CD4-positive, CD25-positive, alpha-beta regulatory T cell (primary cell): ENCODE data around the gene APOA1. TPM values are rescaled to one million over a fixed set of nuclear protein-coding genes. Genes with fewer than 3 reads are reported as not detected.

Source experiments
- ATAC-seq, 2 donors: fragments of 150-1000 bp; cut with Tn5 transposase; one replicate each; pipeline ENCODE4 v1.10.0; 2021; ENCODE audit warnings: low read depth in 2 of 2, moderate number of reproducible peaks in 2 of 2, moderate library complexity in 1 of 2
- DNase-seq, 3 donors: peaks; one replicate each; pipeline versions ENCODE4 v3.0.0 to v3.0.0-alpha.2; 2012 to 2022; ENCODE audit warnings: mixed read lengths in 1 of 3
- H3K27ac ChIP-seq: one replicate; pipeline ENCODE4 v1.7.0; 2013; ENCODE audit warnings: mild to moderate bottlenecking, low read length; ENCODE audit not compliant: insufficient read depth, poor library complexity, severe bottlenecking
- H3K27me3 ChIP-seq: one replicate; pipeline ENCODE4 v1.7.0; 2013; ENCODE audit warnings: low read length; ENCODE audit not compliant: control insufficient read depth, insufficient read depth
- H3K36me3 ChIP-seq: one replicate; pipeline ENCODE4 v1.7.0; 2013; ENCODE audit warnings: mild to moderate bottlenecking, low read length, moderate library complexity; ENCODE audit not compliant: control insufficient read depth, insufficient read depth
- H3K4me1 ChIP-seq: 2 replicates; pipeline ENCODE4 v1.7.0; 2013; ENCODE audit warnings: mild to moderate bottlenecking, low read length; ENCODE audit not compliant: insufficient read depth, control insufficient read depth, poor library complexity, severe bottlenecking
- H3K4me3 ChIP-seq: one replicate; pipeline ENCODE4 v1.7.0; 2013; ENCODE audit warnings: low read depth, mild to moderate bottlenecking, low read length, moderate library complexity
- H3K9me3 ChIP-seq, 2 experiments: 1 replicate in 1 of 2; 2 replicates in 1 of 2; pipeline ENCODE4 v1.7.0; 2013; ENCODE audit warnings: low read length in 2 of 2, mild to moderate bottlenecking in 1 of 2, moderate library complexity in 1 of 2; ENCODE audit not compliant: control insufficient read depth in 2 of 2
- H3K27ac Mint-ChIP-seq, 3 donors: one replicate each; pipeline ENCODE4 v1.8.0; 2020 to 2022; ENCODE audit warnings: mild to moderate bottlenecking in 3 of 3, mixed read lengths in 3 of 3, moderate library complexity in 2 of 3
- H3K27me3 Mint-ChIP-seq: one replicate; pipeline ENCODE4 v1.8.0; 2022; ENCODE audit warnings: mild to moderate bottlenecking, mixed read lengths
- H3K36me3 Mint-ChIP-seq: one replicate; pipeline ENCODE4 v1.8.0; 2020; ENCODE audit warnings: mixed read lengths
- H3K4me1 Mint-ChIP-seq, 4 donors: one replicate each; pipeline ENCODE4 v1.8.0; 2020 to 2022; ENCODE audit warnings: mixed read lengths in 4 of 4, mild to moderate bottlenecking in 1 of 4
- H3K4me3 Mint-ChIP-seq, 4 donors: one replicate each; pipeline ENCODE4 v1.8.0; 2020 to 2022; ENCODE audit warnings: mild to moderate bottlenecking in 4 of 4, mixed read lengths in 4 of 4, moderate library complexity in 3 of 4
- H3K9me3 Mint-ChIP-seq, 7 donors: one replicate each; pipeline ENCODE4 v1.8.0; 2020 to 2022; ENCODE audit warnings: mixed read lengths in 7 of 7, mild to moderate bottlenecking in 3 of 7, moderate library complexity in 2 of 7
- polyA plus RNA-seq, 4 donors: library from polyadenylated mRNA; unstranded; fragments of 300-500 nt; fragmentation: Illumina TruSeq; gene quantifications; one replicate each; pipeline ENCODE4 v1.2.3, GENCODE V29; 2021
- total RNA-seq: library from RNA; stranded (reverse); gene quantifications from one replicate; pipeline ENCODE4 v1.2.3, GENCODE V29; 2022

APOA1 gene
- total and polyA plus RNA-seq, 5 donors from 2014 or later: 0.34 TPM; not detected in 4

- Mint-ChIP-seq H3K9me3 (no peaks in the 10 kb centered on the region), H3K36me3 (peaks cover 21% of the 10 kb centered on the region), H3K4me1 (peaks cover 19 to 60% (median 35%) of the 10 kb centered on the region in 4 donors), H3K4me3 (peak overlapping the region; percentile 94 to 99 (median 97)), H3K27me3 (peaks cover 12% of the 10 kb centered on the region), H3K27ac (peak overlapping the region; percentile 94 to 100 (median 97))
- Histone ChIP-seq H3K27ac (peak overlapping the region; percentile 77), H3K4me1 (peaks cover 27% of the 10 kb centered on the region), H3K9me3 (no peaks in the 10 kb centered on the region), H3K36me3 (peaks cover 30% of the 10 kb centered on the region), H3K27me3 (no peaks in the 10 kb centered on the region), H3K4me3 (peak overlapping the region; percentile 84)
- ATAC-seq (no peak), DNase-seq (no peak)
Observed at GRCh38 chr11:116788534-116788933, 48.9 kb downstream of the APOA1 start.

DNA sequence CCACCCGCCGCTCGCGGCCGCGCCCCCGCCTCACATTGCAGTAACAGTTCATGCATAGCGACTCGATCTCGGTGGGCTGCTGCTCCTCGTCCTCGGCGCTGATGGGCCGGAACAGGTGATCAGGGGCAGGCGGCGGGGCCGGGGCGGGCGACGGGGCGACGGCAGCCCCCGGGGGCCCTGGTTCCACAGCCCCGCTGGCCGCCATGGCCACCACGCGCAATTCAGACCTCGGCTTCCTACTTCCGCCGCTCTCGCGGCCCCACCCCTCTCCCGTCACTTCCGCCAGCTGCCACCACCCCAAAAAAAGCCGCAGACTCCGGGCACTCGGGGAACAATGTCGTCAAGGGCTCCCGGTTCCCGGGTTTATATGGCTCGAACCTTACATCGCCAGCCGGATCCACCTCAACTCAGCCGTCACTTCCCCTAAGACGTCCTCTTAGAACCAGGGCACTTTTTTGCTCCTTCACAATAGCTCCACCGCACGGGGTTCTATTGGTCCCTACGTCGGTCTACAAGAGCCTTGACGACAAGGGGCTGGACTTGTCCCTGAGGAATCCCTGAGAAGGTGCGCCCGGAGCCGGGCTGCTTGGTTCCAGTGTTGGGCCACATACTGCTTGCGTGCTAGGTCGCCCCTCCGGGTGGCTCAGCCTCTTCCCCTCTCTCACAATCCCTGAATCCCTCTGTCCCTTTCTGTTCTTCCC is 49.5 kb downstream of the APOA1 start, which contains the start of gene ZPR1:
Gene ZPR1 (minus strand): TSS at position 238 of the 701 bp plus-strand sequence. CDS start 33 bp downstream, at position 205.
- ATAC-seq (peak; percentile 88 to 92), DNase-seq (peak; percentile 87 to 89 (median 88))
- Histone ChIP-seq H3K36me3 (peaks cover 36% of the 10 kb centered on the region), H3K9me3 (no peaks in the 10 kb centered on the region), H3K4me3 (peak within 1 kb of the TSS; percentile 93), H3K27ac (peak within 1 kb of the TSS; percentile 77), H3K4me1 (peaks cover 27% of the 10 kb centered on the region), H3K27me3 (no peaks in the 10 kb centered on the region)
- H3K27ac Mint-ChIP-seq: peak within 1 kb of the TSS; percentile 97 to 100 (median 99)
- H3K4me3 Mint-ChIP-seq: peak within 1 kb of the TSS; percentile 94 to 99 (median 97)
- no peaks in the 10 kb centered on the region for H3K9me3 Mint-ChIP-seq
- H3K36me3 Mint-ChIP-seq: peaks cover 23% of the 10 kb centered on the region
- H3K27me3 Mint-ChIP-seq: peaks cover 12% of the 10 kb centered on the region
- peaks cover 14 to 64% (median 39%) of the 10 kb centered on the region in 4 donors for H3K4me1 Mint-ChIP-seq

DNA sequence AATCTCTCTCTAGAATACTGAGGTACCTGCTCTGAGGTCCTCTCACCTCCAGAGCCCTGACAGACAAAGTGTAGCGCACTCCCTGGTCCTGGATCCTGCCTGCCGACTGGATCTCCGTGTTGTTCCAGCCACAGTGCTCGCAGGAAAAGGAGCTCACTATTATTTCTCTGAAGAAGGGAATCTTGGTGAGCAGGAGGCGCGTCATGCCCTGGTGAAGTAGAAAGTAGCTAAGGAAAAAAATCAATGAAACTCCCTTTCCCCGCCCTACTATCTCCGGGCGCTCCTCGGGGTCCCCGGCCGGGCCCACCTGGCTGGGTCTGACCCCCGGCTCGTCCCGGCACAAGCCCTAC is 50.0 kb downstream of the APOA1 start:
- no peaks in the 10 kb centered on the region for H3K27me3 ChIP-seq
- Mint-ChIP-seq H3K4me1 (peaks cover 13 to 69% (median 43%) of the 10 kb centered on the region in 4 donors), H3K36me3 (peaks cover 28% of the 10 kb centered on the region)

DNA sequence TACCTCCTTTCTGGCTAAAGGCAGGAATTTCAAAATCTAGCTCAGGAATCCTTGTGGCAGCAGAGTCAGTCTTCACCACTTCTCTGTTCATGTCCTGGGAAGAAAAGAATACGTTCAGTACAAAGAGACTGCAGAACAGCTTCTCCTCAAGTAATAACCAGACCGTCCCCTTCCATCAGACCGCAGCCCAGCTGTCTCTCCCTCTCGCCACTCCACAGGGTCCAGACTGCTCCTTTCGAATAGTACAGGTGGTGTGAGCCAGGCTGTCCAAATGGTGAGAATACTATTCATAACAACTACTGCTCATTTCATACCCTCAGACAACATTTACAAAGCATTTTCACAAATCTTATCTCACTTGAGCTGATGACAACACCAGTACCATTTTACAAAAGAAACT is 50.5 kb downstream of the APOA1 start:
- no peaks in the 10 kb centered on the region for H3K9me3 ChIP-seq
- DNase-seq (no peak), ATAC-seq (no peak)
- H3K4me1 ChIP-seq: peaks cover 27% of the 10 kb centered on the region
- no peaks in the 10 kb centered on the region for H3K27me3 ChIP-seq
- H3K27me3 Mint-ChIP-seq: peaks cover 12% of the 10 kb centered on the region
- no peaks in the 10 kb centered on the region for H3K9me3 Mint-ChIP-seq
- peak overlapping the region; percentile 80 to 100 (median 97) for H3K27ac Mint-ChIP-seq
- peaks cover 13 to 73% (median 45%) of the 10 kb centered on the region in 4 donors for H3K4me1 Mint-ChIP-seq
- H3K4me3 ChIP-seq: peak overlapping the region; percentile 93
- H3K4me3 Mint-ChIP-seq: peak overlapping the region; percentile 94 to 99 (median 97)
- peak overlapping the region; percentile 77 for H3K27ac ChIP-seq
- peaks cover 45% of the 10 kb centered on the region for H3K36me3 ChIP-seq
- H3K36me3 Mint-ChIP-seq: peaks cover 32% of the 10 kb centered on the region

More for the DNA sequence above, 50.0 kb downstream of the APOA1 start:
- peak overlapping the region in 2 of 3 donors; percentile 97 to 100 for H3K27ac Mint-ChIP-seq
- H3K4me1 ChIP-seq: peaks cover 27% of the 10 kb centered on the region
- peaks cover 12% of the 10 kb centered on the region for H3K27me3 Mint-ChIP-seq
- H3K4me3 Mint-ChIP-seq: peak overlapping the region; percentile 94 to 99 (median 97)
- peak overlapping the region; percentile 93 for H3K4me3 ChIP-seq
- peak overlapping the region; percentile 77 for H3K27ac ChIP-seq
- peaks cover 41% of the 10 kb centered on the region for H3K36me3 ChIP-seq
- no peaks in the 10 kb centered on the region for H3K9me3 Mint-ChIP-seq
- ATAC-seq: no peak
- DNase-seq: peak in 1 of 3 donors; percentile 24
- H3K9me3 ChIP-seq: no peaks in the 10 kb centered on the region

GRCh38 chr11:116786326-116786725 is 51.1 kb downstream of the APOA1 start:
- H3K9me3 ChIP-seq: no peaks in the 10 kb centered on the region
- Mint-ChIP-seq H3K36me3 (peaks cover 35% of the 10 kb centered on the region), H3K27me3 (peaks cover 12% of the 10 kb centered on the region), H3K4me1 (peaks cover 13 to 76% (median 47%) of the 10 kb centered on the region in 4 donors), H3K4me3 (peak overlapping the region; percentile 94 to 99 (median 97)), H3K9me3 (no peaks in the 10 kb centered on the region), H3K27ac (peak overlapping the region; percentile 26 to 100 (median 97))
- peaks cover 51% of the 10 kb centered on the region for H3K36me3 ChIP-seq
- DNase-seq (no peak), ATAC-seq (no peak)
- peaks cover 24% of the 10 kb centered on the region for H3K4me1 ChIP-seq
- no peaks in the 10 kb centered on the region for H3K27me3 ChIP-seq
- H3K27ac ChIP-seq: no peak overlapping the region
- peak overlapping the region; percentile 93 for H3K4me3 ChIP-seq

Other genes with a start within 250 kb of the APOA1 start
- 12.9 TPM for gene BUD13, start 64.6 kb downstream of the APOA1 start, total RNA-seq
- 10 to 100 TPM; 12.1 to 18.5 (median 14.2) TPM for gene BUD13, start 64.6 kb downstream of the APOA1 start, polyA plus RNA-seq
- gene ZPR1, start 49.6 kb downstream of the APOA1 start, total RNA-seq: 99.8 TPM
- 10 to 100 TPM; 43.4 to 53.1 (median 44.5) TPM for gene ZPR1, start 49.6 kb downstream of the APOA1 start, polyA plus RNA-seq
- gene APOA5, start 45.7 kb downstream of the APOA1 start, total RNA-seq: not detected
- not detected for gene APOA5, start 45.7 kb downstream of the APOA1 start, polyA plus RNA-seq
- gene APOA4, start 14.3 kb downstream of the APOA1 start, total RNA-seq: not detected
- not detected for gene APOA4, start 14.3 kb downstream of the APOA1 start, polyA plus RNA-seq
- not detected for gene APOC3, start 7.7 kb downstream of the APOA1 start, total RNA-seq
- not detected for gene APOC3, start 7.7 kb downstream of the APOA1 start, polyA plus RNA-seq